GM13976 (cell line): ENCODE results near the gene NRG3.

Experiments
- DNase-seq: peaks from one replicate; pipeline ENCODE4 v3.0.0; 2012; ENCODE audit warnings: low spot score
- CTCF ChIP-seq: IDR thresholded peaks from 2 replicates; pipeline ENCODE4 v1.5.1; 2012; ENCODE audit warnings: borderline replicate concordance, mild to moderate bottlenecking; ENCODE audit not compliant: insufficient read depth; ENCODE audit errors: extremely low read depth, missing control alignments, control extremely low read depth
- in situ Hi-C: fragments of 300-500 bp; cut with MboI; formaldehyde crosslinking; loops from one replicate; pipeline ENCODE4 v1.12.0; 2022; ENCODE audit warnings: low sequenced_read_pairs, mixed read lengths, inconsistent platforms; ENCODE audit not compliant: unreplicated experiment

The NRG3 gene

GRCh38 chr10:82817676-82818422, 942.9 kb downstream of the NRG3 start:
- TF ChIP-seq CTCF = no peak
- in situ Hi-C loops = no loop called here
- DNase-seq = no peak

DNA sequence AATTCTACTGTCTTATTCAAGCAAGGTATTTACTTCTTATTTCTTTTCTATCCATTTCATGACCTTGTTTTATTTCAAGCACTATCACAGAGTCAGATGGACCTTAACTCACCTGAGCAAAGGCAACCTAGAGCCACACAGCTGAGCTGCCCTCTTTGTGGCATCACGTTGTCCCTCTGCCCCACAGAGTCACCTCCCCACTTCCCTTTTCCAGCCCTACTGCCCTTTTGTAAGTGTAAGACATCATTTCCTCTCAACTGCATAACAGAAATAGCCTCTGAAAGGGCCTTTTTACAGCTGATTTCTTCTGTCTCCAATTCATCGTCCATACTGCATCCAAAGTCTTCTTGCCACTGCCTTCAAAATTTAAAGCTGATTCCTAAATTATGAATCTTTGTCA, 946.0 kb downstream of the NRG3 start:
- TF ChIP-seq CTCF = no peak

DNA sequence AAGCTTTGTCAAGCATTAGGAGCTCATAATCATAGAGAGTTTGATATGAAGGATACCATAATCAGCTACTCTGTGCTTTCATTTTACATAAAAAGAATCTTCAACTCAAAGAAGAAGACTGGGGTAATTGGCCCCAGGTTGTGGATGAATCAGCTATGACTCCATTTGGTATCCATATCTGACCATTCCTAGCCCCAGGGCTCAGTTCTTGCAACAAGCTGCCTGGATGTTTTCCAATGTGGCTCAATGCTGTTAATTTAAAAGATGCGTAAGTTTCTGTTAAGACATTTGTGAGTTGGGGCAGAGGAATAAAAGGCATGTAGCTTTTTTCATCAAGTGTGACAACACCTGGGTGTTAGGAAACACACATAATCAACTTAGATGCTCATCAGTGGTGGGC, 951.1 kb downstream of the NRG3 start:
- DNase-seq = no peak
- in situ Hi-C loops = no loop called here
- TF ChIP-seq CTCF = no peak

More for the DNA sequence above, 946.0 kb downstream of the NRG3 start:
- no peak for DNase-seq
- in situ Hi-C loops = no loop called here

DNA sequence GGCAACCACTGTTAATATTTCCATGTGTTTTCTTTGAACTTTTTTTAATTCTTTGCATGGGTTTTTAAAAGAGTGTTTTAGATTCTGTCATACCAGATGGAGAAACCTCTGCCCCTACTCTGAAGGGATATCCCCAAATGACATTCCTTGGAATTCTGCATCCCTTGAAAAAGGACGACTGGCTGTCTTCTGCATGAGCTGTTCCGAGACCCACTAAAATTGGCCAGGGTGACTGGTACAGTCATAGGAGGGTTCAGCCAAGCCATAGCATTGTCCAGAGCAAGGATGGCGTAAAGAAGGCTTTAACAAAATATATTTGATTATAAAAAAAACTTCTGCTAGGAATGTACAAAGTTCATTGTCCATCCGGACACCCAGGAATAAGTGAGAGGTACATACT, 952.9 kb downstream of the NRG3 start:
- in situ Hi-C loops = no loop called here
- TF ChIP-seq CTCF = no peak
- no peak for DNase-seq

GRCh38 chr10:82847242-82847641, 972.2 kb downstream of the NRG3 start:
- DNase-seq = no peak
- no peak for TF ChIP-seq CTCF
- in situ Hi-C loops = no loop called here

DNA sequence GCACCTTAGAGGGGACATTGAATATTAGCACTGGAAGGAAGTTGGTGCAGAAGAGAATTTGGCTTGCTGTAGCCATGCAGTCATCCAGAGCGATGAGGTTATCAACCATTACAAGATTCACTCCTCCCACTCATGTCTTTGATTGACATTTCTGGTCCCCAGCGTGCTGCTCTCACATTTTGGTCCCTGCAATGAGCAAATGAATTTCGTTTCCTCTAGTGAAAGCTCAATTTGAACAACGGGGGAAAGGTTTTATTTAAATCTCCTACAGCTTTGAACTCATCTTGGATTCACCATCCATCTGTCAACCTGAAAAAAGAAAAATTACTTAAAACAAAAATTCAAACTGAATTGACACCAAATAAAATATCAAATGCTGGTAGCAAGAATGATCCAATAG, 975.2 kb downstream of the NRG3 start:
- no peak for TF ChIP-seq CTCF
- no peak for DNase-seq
- in situ Hi-C loops = no loop called here
